K562 (cell line): ENCODE data around the gene SLC7A10. TPM values are rescaled to one million over a fixed set of nuclear protein-coding genes. Genes with fewer than 3 reads are reported as not detected.

Experiments
- ARID1B ChIP-seq: fragments of 450-650 bp; IDR thresholded peaks from 2 replicates; pipeline ENCODE4 v1.6.1; 2016; ENCODE audit warnings: antibody characterized with exemption, mild to moderate bottlenecking, inconsistent platforms
- FOXK1 ChIP-seq: sonication (generic); formaldehyde crosslinking; IDR thresholded peaks from 2 replicates; pipeline ENCODE4 v1.8.0; 2022; ENCODE audit warnings: missing genetic modification reagents, mild to moderate bottlenecking, borderline replicate concordance
- HDAC2 ChIP-seq: fragments of 450-650 bp; IDR thresholded peaks from 2 replicates; pipeline ENCODE4 v1.6.1; 2016; ENCODE audit warnings: mild to moderate bottlenecking
- NFRKB ChIP-seq: fragments of 450-650 bp; IDR thresholded peaks from 2 replicates; pipeline ENCODE4 v1.6.1; 2016; ENCODE audit warnings: low read depth
- NONO ChIP-seq, 2 experiments: fragments of 200-400 bp in 1 of 2; fragments of 450-650 bp in 1 of 2; formaldehyde crosslinking in 1 of 2; IDR thresholded peaks; 2 replicates each; pipeline ENCODE4 v1.6.1; 2017; ENCODE audit warnings: low read depth in 2 of 2, mild to moderate bottlenecking in 2 of 2, moderate library complexity in 2 of 2, low read length in 1 of 2
- SP2 ChIP-seq: IDR thresholded peaks from 2 replicates; pipeline ENCODE4 v1.6.1; 2011; ENCODE audit warnings: mild to moderate bottlenecking, low read depth, low read length, moderate library complexity; ENCODE audit not compliant: poor library complexity, severe bottlenecking; ENCODE audit errors: extremely low read depth
- YY1 ChIP-seq, 3 experiments: IDR thresholded peaks; 2 replicates each; pipeline ENCODE4 v1.6.1; 2011; ENCODE audit warnings: low read length in 2 of 3, mild to moderate bottlenecking in 2 of 3, moderate library complexity in 2 of 3, borderline replicate concordance in 1 of 3, control low read depth in 1 of 3, low read depth in 1 of 3; ENCODE audit not compliant: insufficient read depth in 3 of 3, insufficient replicate concordance in 2 of 3, control insufficient read depth in 1 of 3, insufficient read length in 1 of 3; ENCODE audit errors: extremely low read depth in 1 of 3
- ZNF311 ChIP-seq: fragments of 250-450 bp; sonication (Bioruptor Pico); IDR thresholded peaks from 2 replicates; pipeline ENCODE4 v1.4.0; 2020; ENCODE audit warnings: mild to moderate bottlenecking, moderate library complexity
- polyA plus RNA-seq, 8 experiments: library from polyadenylated mRNA; depleted of rRNA in 4 of 8; stranded (reverse) in 5 of 8; unstranded in 3 of 8; fragments of >200 nt; fragmentation: Nextera tagmentation in 2 of 8; fragmentation: Illumina TruSeq in 1 of 8; extraction: Ambion mirVana in 2 of 8; extraction: Trizol in 1 of 8; gene quantifications; 2 replicates each; pipeline versions ENCODE4 v1.2.1 to v1.2.3, GENCODE V29; 2011 to 2014; ENCODE audit warnings: inconsistent platforms in 1 of 8, missing spikeins in 1 of 8
- total RNA-seq, 7 experiments: library from RNA; depleted of rRNA in 6 of 7; stranded (reverse); fragments of >200 nt in 6 of 7; fragmentation: Illumina TruSeq in 2 of 7; extraction: Trizol in 2 of 7; gene quantifications; 2 replicates each; pipeline versions ENCODE4 v1.2.1 to v1.2.3, GENCODE V29; 2011 to 2021; ENCODE audit warnings: low replicate concordance in 1 of 7
- TF ChIP-seq, protein P1 (sequence below): fragments of 450-650 bp; IDR thresholded peaks from 2 replicates; pipeline ENCODE4 v1.6.1; 2018; ENCODE audit not compliant: partially characterized antibody
- TF ChIP-seq, protein P2 (sequence below): fragments of 250-450 bp; sonication (Bioruptor Pico); IDR thresholded peaks from 2 replicates; pipeline ENCODE4 v1.4.0; 2020

Gene SLC7A10
- total and polyA plus RNA-seq, 9 of the 15 experiments (the other 6 are each of a cell fraction or from before 2014, with no cell fraction given), result 0.07 TPM; not detected in 8

DNA sequence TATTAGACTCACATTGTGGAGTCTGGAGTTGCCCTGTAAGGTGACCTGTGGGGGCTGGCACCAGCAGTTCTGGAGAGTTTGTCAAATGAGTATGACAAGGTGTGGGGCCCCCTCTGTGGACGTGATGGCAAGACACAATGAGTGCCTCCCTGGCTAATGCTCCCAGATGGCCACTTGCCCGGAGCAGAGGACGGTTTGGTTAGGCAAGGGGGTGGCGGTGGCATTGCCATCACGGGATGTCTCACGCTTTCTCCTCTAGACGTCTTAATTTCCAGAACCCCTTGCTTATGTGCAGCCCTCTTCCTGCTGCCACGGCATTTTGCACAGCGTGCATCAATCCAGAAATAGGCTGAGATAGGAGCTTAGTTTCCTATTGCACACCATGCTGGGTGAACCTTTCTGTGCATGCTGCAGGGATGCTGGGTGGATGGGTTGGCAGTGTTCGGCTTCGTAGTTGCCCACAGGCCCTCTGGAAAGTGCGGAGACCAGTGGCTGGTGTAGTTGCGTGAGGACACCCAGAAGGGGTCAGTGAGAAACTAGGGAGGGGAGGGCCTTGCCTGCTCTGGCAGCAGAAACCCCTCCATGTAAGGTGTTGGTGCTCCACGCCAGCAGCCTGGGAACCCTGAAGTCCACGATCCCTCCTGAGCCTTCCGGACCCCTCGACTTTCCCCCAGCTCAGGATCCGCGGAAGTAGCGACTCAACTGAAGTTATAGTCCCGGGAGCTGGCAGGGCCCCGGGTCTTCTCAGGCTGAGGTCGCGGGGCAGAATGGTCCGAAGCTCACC is 49.6 kb downstream of the SLC7A10 start (continued):
- TF ChIP-seq, protein P1, sequence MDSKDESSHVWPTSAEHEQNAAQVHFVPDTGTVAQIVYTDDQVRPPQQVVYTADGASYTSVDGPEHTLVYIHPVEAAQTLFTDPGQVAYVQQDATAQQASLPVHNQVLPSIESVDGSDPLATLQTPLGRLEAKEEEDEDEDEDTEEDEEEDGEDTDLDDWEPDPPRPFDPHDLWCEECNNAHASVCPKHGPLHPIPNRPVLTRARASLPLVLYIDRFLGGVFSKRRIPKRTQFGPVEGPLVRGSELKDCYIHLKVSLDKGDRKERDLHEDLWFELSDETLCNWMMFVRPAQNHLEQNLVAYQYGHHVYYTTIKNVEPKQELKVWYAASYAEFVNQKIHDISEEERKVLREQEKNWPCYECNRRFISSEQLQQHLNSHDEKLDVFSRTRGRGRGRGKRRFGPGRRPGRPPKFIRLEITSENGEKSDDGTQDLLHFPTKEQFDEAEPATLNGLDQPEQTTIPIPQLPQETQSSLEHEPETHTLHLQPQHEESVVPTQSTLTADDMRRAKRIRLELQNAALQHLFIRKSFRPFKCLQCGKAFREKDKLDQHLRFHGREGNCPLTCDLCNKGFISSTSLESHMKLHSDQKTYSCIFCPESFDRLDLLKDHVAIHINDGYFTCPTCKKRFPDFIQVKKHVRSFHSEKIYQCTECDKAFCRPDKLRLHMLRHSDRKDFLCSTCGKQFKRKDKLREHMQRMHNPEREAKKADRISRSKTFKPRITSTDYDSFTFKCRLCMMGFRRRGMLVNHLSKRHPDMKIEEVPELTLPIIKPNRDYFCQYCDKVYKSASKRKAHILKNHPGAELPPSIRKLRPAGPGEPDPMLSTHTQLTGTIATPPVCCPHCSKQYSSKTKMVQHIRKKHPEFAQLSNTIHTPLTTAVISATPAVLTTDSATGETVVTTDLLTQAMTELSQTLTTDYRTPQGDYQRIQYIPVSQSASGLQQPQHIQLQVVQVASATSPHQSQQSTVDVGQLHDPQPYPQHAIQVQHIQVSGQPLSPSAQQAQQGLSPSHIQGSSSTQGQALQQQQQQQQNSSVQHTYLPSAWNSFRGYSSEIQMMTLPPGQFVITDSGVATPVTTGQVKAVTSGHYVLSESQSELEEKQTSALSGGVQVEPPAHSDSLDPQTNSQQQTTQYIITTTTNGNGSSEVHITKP, result peak; percentile 23
- TF ChIP-seq HDAC2, result 0 out of 2 replicates have a peak, but pooled peaks have one; percentile 12
- no peak for TF ChIP-seq SP2
- no peak for TF ChIP-seq NFRKB
- TF ChIP-seq FOXK1 (CRISPR knock-in tag), result 0 out of 2 replicates have a peak, but pooled peaks have one; percentile 25
- TF ChIP-seq ZNF311 (CRISPR knock-in tag), result no peak
- TF ChIP-seq NONO (IDR thresholded peaks at IDR 0.05; ENCODE audit: low read depth in 2 of 2, low read length in 1 of 2), result no peak
- peak in 1 of 3 experiments; percentile 1 for TF ChIP-seq YY1 (IDR thresholded peaks at IDR 0.05; ENCODE audit: borderline replicate concordance in 1 of 3, control insufficient read depth in 1 of 3, extremely low read depth in 1 of 3, insufficient read depth in 3 of 3, insufficient read length in 1 of 3, insufficient replicate concordance in 2 of 3, low read depth in 1 of 3, low read length in 2 of 3)
- no peak for TF ChIP-seq ARID1B
- TF ChIP-seq, protein P2, sequence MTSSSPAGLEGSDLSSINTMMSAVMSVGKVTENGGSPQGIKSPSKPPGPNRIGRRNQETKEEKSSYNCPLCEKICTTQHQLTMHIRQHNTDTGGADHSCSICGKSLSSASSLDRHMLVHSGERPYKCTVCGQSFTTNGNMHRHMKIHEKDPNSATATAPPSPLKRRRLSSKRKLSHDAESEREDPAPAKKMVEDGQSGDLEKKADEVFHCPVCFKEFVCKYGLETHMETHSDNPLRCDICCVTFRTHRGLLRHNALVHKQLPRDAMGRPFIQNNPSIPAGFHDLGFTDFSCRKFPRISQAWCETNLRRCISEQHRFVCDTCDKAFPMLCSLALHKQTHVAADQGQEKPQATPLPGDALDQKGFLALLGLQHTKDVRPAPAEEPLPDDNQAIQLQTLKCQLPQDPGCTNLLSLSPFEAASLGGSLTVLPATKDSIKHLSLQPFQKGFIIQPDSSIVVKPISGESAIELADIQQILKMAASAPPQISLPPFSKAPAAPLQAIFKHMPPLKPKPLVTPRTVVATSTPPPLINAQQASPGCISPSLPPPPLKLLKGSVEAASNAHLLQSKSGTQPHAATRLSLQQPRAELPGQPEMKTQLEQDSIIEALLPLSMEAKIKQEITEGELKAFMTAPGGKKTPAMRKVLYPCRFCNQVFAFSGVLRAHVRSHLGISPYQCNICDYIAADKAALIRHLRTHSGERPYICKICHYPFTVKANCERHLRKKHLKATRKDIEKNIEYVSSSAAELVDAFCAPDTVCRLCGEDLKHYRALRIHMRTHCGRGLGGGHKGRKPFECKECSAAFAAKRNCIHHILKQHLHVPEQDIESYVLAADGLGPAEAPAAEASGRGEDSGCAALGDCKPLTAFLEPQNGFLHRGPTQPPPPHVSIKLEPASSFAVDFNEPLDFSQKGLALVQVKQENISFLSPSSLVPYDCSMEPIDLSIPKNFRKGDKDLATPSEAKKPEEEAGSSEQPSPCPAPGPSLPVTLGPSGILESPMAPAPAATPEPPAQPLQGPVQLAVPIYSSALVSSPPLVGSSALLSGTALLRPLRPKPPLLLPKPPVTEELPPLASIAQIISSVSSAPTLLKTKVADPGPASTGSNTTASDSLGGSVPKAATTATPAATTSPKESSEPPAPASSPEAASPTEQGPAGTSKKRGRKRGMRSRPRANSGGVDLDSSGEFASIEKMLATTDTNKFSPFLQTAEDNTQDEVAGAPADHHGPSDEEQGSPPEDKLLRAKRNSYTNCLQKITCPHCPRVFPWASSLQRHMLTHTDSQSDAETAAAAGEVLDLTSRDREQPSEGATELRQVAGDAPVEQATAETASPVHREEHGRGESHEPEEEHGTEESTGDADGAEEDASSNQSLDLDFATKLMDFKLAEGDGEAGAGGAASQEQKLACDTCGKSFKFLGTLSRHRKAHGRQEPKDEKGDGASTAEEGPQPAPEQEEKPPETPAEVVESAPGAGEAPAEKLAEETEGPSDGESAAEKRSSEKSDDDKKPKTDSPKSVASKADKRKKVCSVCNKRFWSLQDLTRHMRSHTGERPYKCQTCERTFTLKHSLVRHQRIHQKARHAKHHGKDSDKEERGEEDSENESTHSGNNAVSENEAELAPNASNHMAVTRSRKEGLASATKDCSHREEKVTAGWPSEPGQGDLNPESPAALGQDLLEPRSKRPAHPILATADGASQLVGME, result 0 out of 2 replicates have a peak, but pooled peaks have one; percentile 36
